OCI-LY3 (cell line): ENCODE measurements around the gene RAB9A.
A peak's percentile ranks its signal among the peaks of the same experiment; 100 is the strongest.
"Not testable (repeated sequence)": the region's sequence is repeated elsewhere in the genome, so short reads cannot be mapped to it uniquely, and the experiment has no call there.

Experiments
- H2AFZ ChIP-seq: fragments of 200-600, 300-600 bp; shearing (Covaris generic); 2 replicates; pipeline ENCODE4 v1.6.0; 2014; ENCODE audit warnings: antibody characterized with exemption, low read depth, low read length
- H3K27ac ChIP-seq: fragments of 200-600, 300-600 bp; sonication (generic); 2 replicates; pipeline ENCODE4 v1.5.1; 2014; ENCODE audit warnings: mild to moderate bottlenecking, low read length, moderate library complexity, mixed read lengths
- H3K27me3 ChIP-seq: fragments of 200-600, 300-600 bp; sonication (generic); 2 replicates; pipeline ENCODE4 v1.6.1; 2014; ENCODE audit warnings: low read depth, low read length, mixed read lengths
- H3K36me3 ChIP-seq: fragments of 200-600, 300-600 bp; sonication (generic); replicated peaks from 2 replicates; pipeline ENCODE3; 2014; ENCODE audit warnings: low read depth, low read length, mixed read lengths
- H3K4me1 ChIP-seq: fragments of 300-600, 200-600 bp; sonication (generic); 2 replicates; pipeline ENCODE4 v1.6.1; 2014; ENCODE audit warnings: low read length, mixed read lengths
- H3K4me2 ChIP-seq: fragments of 200-600, 300-600 bp; sonication (generic); 2 replicates; pipeline ENCODE4 v1.6.1; 2014; ENCODE audit warnings: low read length, mixed read lengths
- H3K4me3 ChIP-seq: fragments of 300-600, 200-600 bp; sonication (generic); 2 replicates; pipeline ENCODE4 v1.5.1; 2014; ENCODE audit warnings: antibody characterized with exemption, mild to moderate bottlenecking, low read length, moderate library complexity
- H3K79me2 ChIP-seq: fragments of 300-600, 200-600 bp; shearing (Covaris generic); 2 replicates; pipeline ENCODE4 v1.6.1; 2014; ENCODE audit warnings: mild to moderate bottlenecking, low read length, mixed read lengths
- H3K9ac ChIP-seq: fragments of 300-600, 200-600 bp; shearing (Covaris generic); 2 replicates; pipeline ENCODE4 v1.6.0; 2014; ENCODE audit warnings: mild to moderate bottlenecking, low read length, moderate library complexity
- H3K9me3 ChIP-seq: fragments of 200-600, 300-600 bp; shearing (Covaris generic); 2 replicates; pipeline ENCODE4 v1.6.1; 2014; ENCODE audit warnings: low read length, mixed read lengths; ENCODE audit not compliant: insufficient read depth
- H4K20me1 ChIP-seq: fragments of 200-600, 300-600 bp; sonication (generic); 2 replicates; pipeline ENCODE4 v1.6.1; 2016; ENCODE audit warnings: low read length, mixed read lengths; ENCODE audit not compliant: insufficient read depth
- EZH2phosphoT487 ChIP-seq: fragments of 200-600 bp; shearing (Covaris generic); IDR thresholded peaks from 2 replicates; pipeline ENCODE4 v1.6.1; 2018; ENCODE audit warnings: antibody characterized with exemption, mixed run types, low read depth
- TF ChIP-seq, protein P1 (sequence below): fragments of 200-600, 300-600 bp; sonication (generic); IDR thresholded peaks from 2 replicates; pipeline ENCODE4 v1.5.1; 2014; ENCODE audit warnings: antibody characterized with exemption, low read length, low read depth

RAB9A gene

DNA sequence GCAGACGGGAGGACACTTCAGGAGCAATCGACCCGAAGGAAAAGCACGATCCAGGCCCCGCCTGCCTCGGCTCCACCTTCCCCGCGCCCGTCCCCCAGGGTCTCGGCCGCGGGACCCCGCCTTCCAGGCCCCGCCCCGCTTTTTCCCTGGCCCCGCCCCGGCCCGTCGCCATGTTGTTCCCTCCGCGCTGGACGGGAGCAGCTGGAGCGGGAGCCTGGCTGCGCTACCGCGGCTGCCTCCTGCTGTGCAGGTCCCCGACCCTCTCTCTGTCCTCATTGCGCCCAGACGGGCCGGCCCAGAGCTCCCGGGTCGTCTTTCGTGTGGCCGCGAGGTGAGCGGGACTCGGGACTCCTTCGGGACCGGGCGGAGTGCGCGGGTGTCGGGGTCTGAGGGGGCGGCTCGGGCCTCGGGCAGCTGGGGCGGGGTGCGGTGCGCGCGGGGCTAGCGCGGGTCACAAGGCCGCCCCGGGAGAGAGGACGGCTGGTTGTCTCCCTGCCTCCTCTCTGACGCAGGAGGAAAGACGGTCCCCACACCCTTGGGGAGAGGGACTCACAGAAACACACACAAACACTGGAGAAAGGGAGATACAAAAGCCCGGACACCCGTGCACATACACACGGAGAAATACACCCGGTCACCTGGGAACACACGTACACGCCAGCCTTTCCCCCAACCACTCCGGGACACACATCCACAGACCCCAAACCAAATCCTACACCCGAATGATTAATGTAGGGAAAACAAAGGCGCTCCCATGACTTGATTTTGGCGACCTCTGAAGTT, at the start of gene RAB9A:
TSS of gene RAB9A (plus strand) at position 171 of the 783 bp plus-strand sequence. CDS start 19,619 bp downstream, outside the sequence.
- peak within 1 kb of the TSS; percentile 46; the same call in 1 of the 2 replicates for H2AFZ ChIP-seq
- H3K9me3 ChIP-seq = no peaks in the 10 kb centered on the region
- H3K27ac ChIP-seq = peak within 1 kb of the TSS; percentile 67
- H3K36me3 ChIP-seq = peaks cover 2% of the 10 kb centered on the region
- H3K27me3 ChIP-seq = no peaks in the 10 kb centered on the region
- TF ChIP-seq, protein P1, sequence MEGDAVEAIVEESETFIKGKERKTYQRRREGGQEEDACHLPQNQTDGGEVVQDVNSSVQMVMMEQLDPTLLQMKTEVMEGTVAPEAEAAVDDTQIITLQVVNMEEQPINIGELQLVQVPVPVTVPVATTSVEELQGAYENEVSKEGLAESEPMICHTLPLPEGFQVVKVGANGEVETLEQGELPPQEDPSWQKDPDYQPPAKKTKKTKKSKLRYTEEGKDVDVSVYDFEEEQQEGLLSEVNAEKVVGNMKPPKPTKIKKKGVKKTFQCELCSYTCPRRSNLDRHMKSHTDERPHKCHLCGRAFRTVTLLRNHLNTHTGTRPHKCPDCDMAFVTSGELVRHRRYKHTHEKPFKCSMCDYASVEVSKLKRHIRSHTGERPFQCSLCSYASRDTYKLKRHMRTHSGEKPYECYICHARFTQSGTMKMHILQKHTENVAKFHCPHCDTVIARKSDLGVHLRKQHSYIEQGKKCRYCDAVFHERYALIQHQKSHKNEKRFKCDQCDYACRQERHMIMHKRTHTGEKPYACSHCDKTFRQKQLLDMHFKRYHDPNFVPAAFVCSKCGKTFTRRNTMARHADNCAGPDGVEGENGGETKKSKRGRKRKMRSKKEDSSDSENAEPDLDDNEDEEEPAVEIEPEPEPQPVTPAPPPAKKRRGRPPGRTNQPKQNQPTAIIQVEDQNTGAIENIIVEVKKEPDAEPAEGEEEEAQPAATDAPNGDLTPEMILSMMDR = no peak
- no peak for TF ChIP-seq EZH2phosphoT487
- peak within 1 kb of the TSS; percentile 99 for H3K4me3 ChIP-seq
- H3K9ac ChIP-seq = peak within 1 kb of the TSS; percentile 92
- H4K20me1 ChIP-seq = peaks cover 26% of the 10 kb centered on the region
- H3K79me2 ChIP-seq = peaks cover 53% of the 10 kb centered on the region
- H3K4me1 ChIP-seq = peaks cover 70% of the 10 kb centered on the region
- peak within 1 kb of the TSS; percentile 98 for H3K4me2 ChIP-seq

DNA sequence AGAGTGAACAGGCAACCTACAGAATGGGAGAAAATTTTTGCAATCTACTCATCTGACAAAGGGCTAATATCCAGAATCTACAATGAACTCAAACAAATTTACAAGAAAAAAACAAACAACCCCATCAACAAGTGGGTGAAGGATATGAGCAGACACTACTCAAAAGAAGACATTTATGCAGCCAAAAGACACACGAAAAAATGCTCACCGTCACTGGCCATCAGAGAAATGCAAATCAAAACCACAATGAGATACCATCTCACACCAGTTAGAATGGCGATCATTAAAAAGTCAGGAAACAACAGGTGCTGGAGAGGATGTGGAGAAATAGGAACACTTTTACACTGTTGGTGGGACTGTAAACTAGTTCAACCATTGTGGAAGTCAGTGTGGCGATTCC, 47.2 kb upstream of the RAB9A start:
- not testable (repeated sequence) for H3K4me1 ChIP-seq, H3K27me3 ChIP-seq, H3K4me2 ChIP-seq, H3K79me2 ChIP-seq, H3K4me3 ChIP-seq, H2AFZ ChIP-seq, H3K27ac ChIP-seq, H3K36me3 ChIP-seq, H3K9me3 ChIP-seq, H3K9ac ChIP-seq, H4K20me1 ChIP-seq

- H3K79me2 ChIP-seq = no peaks in the 10 kb centered on the region
- 0 out of 2 replicates have a peak overlapping the region, but pooled peaks have one; percentile 29 for H2AFZ ChIP-seq
- no peaks in the 10 kb centered on the region for H3K27me3 ChIP-seq
- H3K4me2 ChIP-seq = peak overlapping the region; percentile 15
- no peaks in the 10 kb centered on the region for H3K36me3 ChIP-seq
- H3K9me3 ChIP-seq = no peaks in the 10 kb centered on the region
- no peak for TF ChIP-seq EZH2phosphoT487
- TF ChIP-seq, protein P1 = no peak
- no peak overlapping the region for H3K4me3 ChIP-seq
- no peaks in the 10 kb centered on the region for H3K4me1 ChIP-seq
- no peak overlapping the region for H3K27ac ChIP-seq
- H3K9ac ChIP-seq = no peak overlapping the region
- no peaks in the 10 kb centered on the region for H4K20me1 ChIP-seq
Measured at GRCh38 chrX:13645464-13646153, 43.3 kb upstream of the RAB9A start.

- Histone ChIP-seq H3K4me1 (no peaks in the 10 kb centered on the region), H3K27ac (no peak overlapping the region), H3K4me3 (no peak overlapping the region), H3K36me3 (no peaks in the 10 kb centered on the region), H4K20me1 (no peaks in the 10 kb centered on the region), H2AFZ (no peak overlapping the region), H3K79me2 (no peaks in the 10 kb centered on the region), H3K27me3 (no peaks in the 10 kb centered on the region), H3K9ac (no peak overlapping the region), H3K4me2 (peak overlapping the region; percentile 15), H3K9me3 (no peaks in the 10 kb centered on the region)
- TF ChIP-seq EZH2phosphoT487 = no peak
- TF ChIP-seq, protein P1 = peak; percentile 83
Measured at GRCh38 chrX:13646154-13646549, 42.8 kb upstream of the RAB9A start.
